GM12878 (cell line): Measurements from ENCODE around the gene FAM131B. TPM values are rescaled to one million over a fixed set of nuclear protein-coding genes. Genes with fewer than 3 reads are reported as not detected.

ENCODE experiments used
- ATAC-seq: fragments of 200-7000 bp; cut with Tn5 transposase; 3 replicates; pipeline ENCODE4 v1.9.1; 2020; ENCODE audit warnings: mild to moderate bottlenecking, moderate library complexity
- BruUV-seq: library from RNA; stranded (reverse); fragments of 400-500 nt; replicated peaks from 2 replicates; lab custom pipeline; 2021; lab: Mats Ljungman, UMichigan
- CTCF ChIA-PET: fragments of 300-600 bp; sonication (Branson Sonifier 250); formaldehyde crosslinking; extraction: SDS; loops from one replicate; lab custom pipeline; 2021; ENCODE audit warnings: inconsistent platforms; lab: Yijun Ruan, JAX
- POLR2A ChIA-PET: fragments of 350-600 bp; formaldehyde crosslinking; extraction: SDS; loops from one replicate; lab custom pipeline; 2021; ENCODE audit warnings: inconsistent platforms; lab: Charles Lee
- RAD21 ChIA-PET: fragments of 300-600 bp; sonication (Branson Sonifier 250); formaldehyde crosslinking; loops from one replicate; lab custom pipeline; 2023; ENCODE audit warnings: antibody characterized with exemption; ENCODE audit not compliant: unreplicated experiment; lab: Charles Lee
- SMC1A ChIA-PET: fragments of 300-600 bp; sonication (Branson Sonifier 250); formaldehyde crosslinking; loops from one replicate; lab custom pipeline; 2023; ENCODE audit not compliant: unreplicated experiment, uncharacterized antibody; lab: Charles Lee
- DNase-seq: peaks from one replicate; pipeline ENCODE4 v3.0.0-alpha.2; 2011; ENCODE audit warnings: low read depth, low spot score
- FAIRE-seq: peaks from 3 replicates; lab custom pipeline; 2011; peaks lifted over from hg19 to GRCh38; lab: Jason Lieb, UNC
- H2AFZ ChIP-seq: 2 replicates; pipeline ENCODE4 v1.6.0; 2011; ENCODE audit warnings: low read depth, low read length, control low read depth; ENCODE audit not compliant: control insufficient read depth
- H3K27ac ChIP-seq: 2 replicates; pipeline ENCODE4 v1.5.1; 2011; ENCODE audit warnings: control low read depth; ENCODE audit not compliant: control insufficient read depth, insufficient read depth
- H3K27me3 ChIP-seq, 2 experiments: replicated peaks in 1 of 2; 2 replicates each; pipeline versions ENCODE4 v1.6.0 to v1.6.1; 2011; ENCODE audit warnings: low read length in 1 of 2; ENCODE audit not compliant: control insufficient read depth in 2 of 2, insufficient read depth in 2 of 2
- H3K36me3 ChIP-seq, 2 experiments: 2 replicates each; pipeline ENCODE4 v1.5.1; 2011; ENCODE audit warnings: low read length in 1 of 2; ENCODE audit not compliant: control insufficient read depth in 2 of 2, insufficient read depth in 2 of 2
- H3K4me1 ChIP-seq: 2 replicates; pipeline ENCODE4 v1.6.1; 2011; ENCODE audit warnings: mild to moderate bottlenecking, low read length, moderate library complexity, mixed read lengths; ENCODE audit not compliant: control insufficient read depth, insufficient read depth
- H3K4me2 ChIP-seq: 2 replicates; pipeline ENCODE4 v1.6.0; 2011; ENCODE audit warnings: control low read depth; ENCODE audit not compliant: control insufficient read depth, insufficient read depth
- H3K4me3 ChIP-seq: fragments of 200-600 bp; sonication (generic); 2 replicates; pipeline ENCODE4 v1.5.1; 2016
- H3K79me2 ChIP-seq: 2 replicates; pipeline ENCODE4 v1.6.0; 2011; ENCODE audit warnings: low read length; ENCODE audit not compliant: control insufficient read depth, insufficient read depth
- H3K9ac ChIP-seq: 2 replicates; pipeline ENCODE4 v1.8.0; 2011; ENCODE audit warnings: low read length, control low read depth, mixed read lengths; ENCODE audit not compliant: control insufficient read depth, insufficient read depth
- H3K9me3 ChIP-seq: replicated peaks from 3 replicates; pipeline ENCODE4 v1.5.1; 2011; ENCODE audit warnings: mild to moderate bottlenecking, low read length; ENCODE audit not compliant: control insufficient read depth, insufficient read depth
- H4K20me1 ChIP-seq: 2 replicates; pipeline ENCODE4 v1.6.0; 2011; ENCODE audit not compliant: control insufficient read depth, insufficient read depth
- DPF2 ChIP-seq: fragments of 450-650 bp; IDR thresholded peaks from 2 replicates; pipeline ENCODE4 v1.6.1; 2017; ENCODE audit warnings: mild to moderate bottlenecking
- EGR1 ChIP-seq, 2 experiments: IDR thresholded peaks; 1 replicate in 1 of 2; 2 replicates in 1 of 2; pipeline ENCODE4 v1.6.1; 2011 to 2012; ENCODE audit warnings: low read depth in 2 of 2, low read length in 2 of 2, borderline replicate concordance in 1 of 2, mild to moderate bottlenecking in 1 of 2, moderate library complexity in 1 of 2
- KLF5 ChIP-seq: fragments of 450-650 bp; IDR thresholded peaks from 2 replicates; pipeline ENCODE4 v1.6.1; 2014; ENCODE audit warnings: mild to moderate bottlenecking; ENCODE audit not compliant: partially characterized antibody
- MEF2B ChIP-seq: fragments of 450-650 bp; IDR thresholded peaks from 2 replicates; pipeline ENCODE4 v1.6.1; 2018; ENCODE audit warnings: mild to moderate bottlenecking, moderate library complexity; ENCODE audit not compliant: partially characterized antibody, poor library complexity, severe bottlenecking
- NR2C1 ChIP-seq: fragments of 450-650 bp; IDR thresholded peaks from 2 replicates; pipeline ENCODE4 v1.6.1; 2017; ENCODE audit warnings: antibody characterized with exemption, mild to moderate bottlenecking, moderate library complexity
- NRF1 ChIP-seq: conservative IDR thresholded peaks from 2 replicates; pipeline ENCODE4 v1.6.1; 2011; ENCODE audit warnings: mild to moderate bottlenecking, low read depth, low read length, improper control_type of control experiment
- RELA ChIP-seq: fragments of 450-650 bp; IDR thresholded peaks from 2 replicates; pipeline ENCODE4 v1.8.0; 2014; ENCODE audit warnings: borderline replicate concordance; ENCODE audit not compliant: partially characterized antibody
- SIN3A ChIP-seq: IDR thresholded peaks from 2 replicates; pipeline ENCODE4 v1.6.1; 2012; ENCODE audit warnings: low read depth, low read length, improper control_type of control experiment
- SMAD1 ChIP-seq: fragments of 450-650 bp; IDR thresholded peaks from 2 replicates; pipeline ENCODE4 v1.6.1; 2018; ENCODE audit warnings: mild to moderate bottlenecking, low read depth; ENCODE audit not compliant: partially characterized antibody
- SMARCA5 ChIP-seq: fragments of 450-650 bp; IDR thresholded peaks from 2 replicates; pipeline ENCODE4 v1.6.1; 2017; ENCODE audit warnings: mild to moderate bottlenecking
- SREBF1 ChIP-seq: IDR thresholded peaks from 2 replicates; pipeline ENCODE4 v1.6.1; 2012; ENCODE audit warnings: mild to moderate bottlenecking, low read length
- STAT3 ChIP-seq: IDR thresholded peaks from 2 replicates; pipeline ENCODE4 v1.6.1; 2011; ENCODE audit warnings: low read depth, low read length, improper control_type of control experiment
- ZNF274 ChIP-seq: IDR thresholded peaks from one replicate; pipeline ENCODE4 v1.8.0; 2011; ENCODE audit not compliant: insufficient read length, insufficient read depth
- ZZZ3 ChIP-seq: IDR thresholded peaks from 2 replicates; pipeline ENCODE4 v1.6.1; 2011; ENCODE audit warnings: low read depth; ENCODE audit not compliant: control insufficient read depth, insufficient read length
- WGBS: methylation state at CpG from one replicate; pipeline ENCODE4 v1.1.6; 2016; ENCODE audit warnings: low lambda C conversion rate; ENCODE audit not compliant: insufficient replicate concordance, insufficient coverage; ENCODE audit errors: missing lambda C conversion rate; 5-methylcytosine and 5-hydroxymethylcytosine counted together
- in situ Hi-C: fragments of 300-500 bp; cut with MboI; formaldehyde crosslinking; loops from 9 replicates; pipeline ENCODE4 v1.14.3; 2018; ENCODE audit warnings: mixed read lengths
- intact Hi-C: fragments of 100-400 bp; cut with micrococcal nuclease; formaldehyde crosslinking; loops from one replicate; pipeline ENCODE4 v1.14.2; 2022; ENCODE audit not compliant: unreplicated experiment
- polyA plus RNA-seq, 11 experiments: library from polyadenylated mRNA; depleted of rRNA in 4 of 11; unstranded in 6 of 11; stranded (reverse) in 5 of 11; fragments of >200 nt; fragmentation: Nextera tagmentation in 4 of 11; fragmentation: Illumina TruSeq in 1 of 11; extraction: Ambion mirVana in 4 of 11; extraction: Trizol in 1 of 11; gene quantifications; 1 replicate in 1 of 11; 2 replicates in 10 of 11; pipeline versions ENCODE4 v1.2.1 to v1.2.3, GENCODE V29; 2011 to 2016; ENCODE audit warnings: inconsistent platforms in 2 of 11, missing spikeins in 2 of 11, low read depth in 1 of 11
- total RNA-seq, 4 experiments: library from RNA; depleted of rRNA in 3 of 4; stranded (reverse); fragments of >200 nt in 3 of 4; fragmentation: Illumina TruSeq in 1 of 4; extraction: Trizol in 1 of 4; gene quantifications; 2 replicates each; pipeline versions ENCODE4 v1.2.1 to v1.2.3, GENCODE V29; 2013 to 2021
- TF ChIP-seq, protein P1 (sequence below): fragments of 450-650 bp; formaldehyde crosslinking; IDR thresholded peaks from 2 replicates; pipeline ENCODE4 v1.5.0; 2022; ENCODE audit warnings: mild to moderate bottlenecking, missing genetic modification characterization
- TF ChIP-seq, protein P2 (sequence below): fragments of 450-650 bp; IDR thresholded peaks from 2 replicates; pipeline ENCODE4 v1.6.1; 2018; ENCODE audit warnings: mild to moderate bottlenecking, low read depth, moderate library complexity; ENCODE audit not compliant: partially characterized antibody

The FAM131B gene
- total and polyA plus RNA-seq, 10 of the 15 experiments (the other 5 are each of a cell fraction or from before 2014, with no cell fraction given) = 0.03 to 0.05 TPM; not detected in 8

DNA sequence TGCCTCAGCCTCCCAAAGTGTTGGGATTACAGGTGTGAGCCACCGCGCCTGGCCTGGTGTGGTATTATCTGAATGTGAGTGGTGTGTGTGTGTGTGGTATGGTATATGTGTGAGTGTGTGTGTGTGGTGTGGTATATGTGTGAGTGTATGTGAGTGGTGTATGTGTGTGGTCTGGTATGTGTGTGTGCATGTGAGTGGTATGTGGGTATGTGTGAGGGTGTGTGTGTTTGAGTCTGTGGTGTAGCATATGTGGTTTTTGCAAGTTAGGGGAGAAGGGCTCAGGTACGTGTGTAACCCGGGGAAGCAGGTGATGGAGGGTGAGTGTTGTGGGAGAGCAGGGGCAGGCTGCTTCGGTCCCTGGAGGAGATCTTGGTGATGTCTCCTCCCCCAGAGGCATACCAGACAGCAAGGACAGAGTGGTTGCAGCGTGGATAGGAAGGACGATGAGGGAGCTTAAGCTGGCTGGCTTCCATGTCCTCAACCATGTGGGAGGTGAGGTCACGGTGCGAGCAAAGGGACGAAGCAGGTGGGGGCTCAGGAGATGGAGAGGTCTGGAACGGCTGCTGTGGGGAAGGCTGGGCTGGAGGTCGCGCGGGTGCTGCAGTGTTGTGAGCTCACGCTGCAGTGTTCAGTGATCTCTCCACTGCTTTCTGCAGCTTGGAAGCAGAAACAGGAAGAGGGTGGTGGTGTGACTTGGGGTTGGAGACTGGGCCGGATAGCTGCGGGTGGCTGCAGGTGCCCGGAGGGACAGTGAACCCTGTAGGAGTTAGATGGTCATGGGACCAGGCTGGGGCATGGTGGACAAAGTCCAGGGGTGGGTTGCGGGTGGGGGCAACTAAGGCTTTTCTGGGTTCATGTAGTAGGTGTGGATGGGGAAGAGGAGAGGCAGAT, 23.6 kb upstream of the FAM131B start:
- peaks cover 13% of the 10 kb centered on the region for H3K4me1 ChIP-seq
- no peak overlapping the region for H2AFZ ChIP-seq
- intact Hi-C loops (no loop called here), in situ Hi-C loops (no loop called here)
- 68% methylated on average over 19 of the region's 19 CpGs for WGBS
- H4K20me1 ChIP-seq = no peaks in the 10 kb centered on the region; the same call in 1 of the 2 replicates
- H3K4me2 ChIP-seq = peak overlapping the region; percentile 66
- peak overlapping the region; percentile 41; the same call in 1 of the 2 replicates for H3K4me3 ChIP-seq
- SMC1A ChIA-PET = no interaction called here
- H3K79me2 ChIP-seq = peaks cover 40% of the 10 kb centered on the region
- POLR2A ChIA-PET = no interaction called here
- H3K27me3 ChIP-seq = no peaks in the 10 kb centered on the region
- no TSS peak for BruUV-seq
- no peak overlapping the region; the same call in 1 of the 2 replicates for H3K9ac ChIP-seq
- peak; percentile 70 for FAIRE-seq
- H3K27ac ChIP-seq = peak overlapping the region; percentile 29
- RAD21 ChIA-PET = interaction anchor here (1.3 kb wide), 1 partner anchor 123 kb away, joined by 4 read pairs; the partner anchor contains the start of gene GSTK1
- H3K36me3 ChIP-seq = peaks cover 7 to 29% of the 10 kb centered on the region in 2 experiments; a peak in 3 of 4 replicates
- CTCF ChIA-PET = interaction anchor here (2.2 kb wide), 1 partner anchor 145 kb away, joined by 8 read pairs; no protein-coding TSS in a partner anchor
- peak; percentile 49 for ATAC-seq
- DNase-seq = no peak
- no peaks in the 10 kb centered on the region for H3K9me3 ChIP-seq
- TF ChIP-seq, protein P1, sequence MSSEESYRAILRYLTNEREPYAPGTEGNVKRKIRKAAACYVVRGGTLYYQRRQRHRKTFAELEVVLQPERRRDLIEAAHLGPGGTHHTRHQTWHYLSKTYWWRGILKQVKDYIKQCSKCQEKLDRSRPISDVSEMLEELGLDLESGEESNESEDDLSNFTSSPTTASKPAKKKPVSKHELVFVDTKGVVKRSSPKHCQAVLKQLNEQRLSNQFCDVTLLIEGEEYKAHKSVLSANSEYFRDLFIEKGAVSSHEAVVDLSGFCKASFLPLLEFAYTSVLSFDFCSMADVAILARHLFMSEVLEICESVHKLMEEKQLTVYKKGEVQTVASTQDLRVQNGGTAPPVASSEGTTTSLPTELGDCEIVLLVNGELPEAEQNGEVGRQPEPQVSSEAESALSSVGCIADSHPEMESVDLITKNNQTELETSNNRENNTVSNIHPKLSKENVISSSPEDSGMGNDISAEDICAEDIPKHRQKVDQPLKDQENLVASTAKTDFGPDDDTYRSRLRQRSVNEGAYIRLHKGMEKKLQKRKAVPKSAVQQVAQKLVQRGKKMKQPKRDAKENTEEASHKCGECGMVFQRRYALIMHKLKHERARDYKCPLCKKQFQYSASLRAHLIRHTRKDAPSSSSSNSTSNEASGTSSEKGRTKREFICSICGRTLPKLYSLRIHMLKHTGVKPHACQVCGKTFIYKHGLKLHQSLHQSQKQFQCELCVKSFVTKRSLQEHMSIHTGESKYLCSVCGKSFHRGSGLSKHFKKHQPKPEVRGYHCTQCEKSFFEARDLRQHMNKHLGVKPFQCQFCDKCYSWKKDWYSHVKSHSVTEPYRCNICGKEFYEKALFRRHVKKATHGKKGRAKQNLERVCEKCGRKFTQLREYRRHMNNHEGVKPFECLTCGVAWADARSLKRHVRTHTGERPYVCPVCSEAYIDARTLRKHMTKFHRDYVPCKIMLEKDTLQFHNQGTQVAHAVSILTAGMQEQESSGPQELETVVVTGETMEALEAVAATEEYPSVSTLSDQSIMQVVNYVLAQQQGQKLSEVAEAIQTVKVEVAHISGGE = no peak
- TF ChIP-seq ZNF274 (no peak), MEF2B (peak; percentile 14), SMAD1 (peak; percentile 44), SREBF1 (no peak), EGR1 (IDR thresholded peaks at IDR 0.05; ENCODE audit: borderline replicate concordance in 1 of 2, low read depth in 2 of 2, low read length in 2 of 2) (no peak), DPF2 (peak; percentile 30; the same call in 1 of the 2 replicates), ZZZ3 (no peak), KLF5 (no peak), RELA (no peak), NRF1 (no peak), STAT3 (no peak), SMARCA5 (no peak), SIN3A (no peak), NR2C1 (no peak)
- TF ChIP-seq, protein P2, sequence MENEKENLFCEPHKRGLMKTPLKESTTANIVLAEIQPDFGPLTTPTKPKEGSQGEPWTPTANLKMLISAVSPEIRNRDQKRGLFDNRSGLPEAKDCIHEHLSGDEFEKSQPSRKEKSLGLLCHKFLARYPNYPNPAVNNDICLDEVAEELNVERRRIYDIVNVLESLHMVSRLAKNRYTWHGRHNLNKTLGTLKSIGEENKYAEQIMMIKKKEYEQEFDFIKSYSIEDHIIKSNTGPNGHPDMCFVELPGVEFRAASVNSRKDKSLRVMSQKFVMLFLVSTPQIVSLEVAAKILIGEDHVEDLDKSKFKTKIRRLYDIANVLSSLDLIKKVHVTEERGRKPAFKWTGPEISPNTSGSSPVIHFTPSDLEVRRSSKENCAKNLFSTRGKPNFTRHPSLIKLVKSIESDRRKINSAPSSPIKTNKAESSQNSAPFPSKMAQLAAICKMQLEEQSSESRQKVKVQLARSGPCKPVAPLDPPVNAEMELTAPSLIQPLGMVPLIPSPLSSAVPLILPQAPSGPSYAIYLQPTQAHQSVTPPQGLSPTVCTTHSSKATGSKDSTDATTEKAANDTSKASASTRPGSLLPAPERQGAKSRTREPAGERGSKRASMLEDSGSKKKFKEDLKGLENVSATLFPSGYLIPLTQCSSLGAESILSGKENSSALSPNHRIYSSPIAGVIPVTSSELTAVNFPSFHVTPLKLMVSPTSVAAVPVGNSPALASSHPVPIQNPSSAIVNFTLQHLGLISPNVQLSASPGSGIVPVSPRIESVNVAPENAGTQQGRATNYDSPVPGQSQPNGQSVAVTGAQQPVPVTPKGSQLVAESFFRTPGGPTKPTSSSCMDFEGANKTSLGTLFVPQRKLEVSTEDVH = no peak
